Measurements from ENCODE around the gene GPR132.

GRCh38 chr14:105108516-105108864 is 43.3 kb upstream of the GPR132 start:
- no peak for TF ChIP-seq POLR2AphosphoS5 (IDR thresholded peaks at IDR 0.05; ENCODE audit: low read depth, low read length)
- TF ChIP-seq POLR2A (IDR thresholded peaks at IDR 0.05; ENCODE audit: low read depth, low read length): no peak
- no peak for TF ChIP-seq TAF1 (IDR thresholded peaks at IDR 0.05; ENCODE audit: low read depth, low read length)

All from GM12891 (cell line).